HG02759 (cell line): Measurements from ENCODE around the gene KRT84.
"Not testable (repeated sequence)": the region's sequence is repeated elsewhere in the genome, so short reads cannot be mapped to it uniquely, and the experiment has no call there.

Experiments used
- ATAC-seq: cut with Tn5 transposase; IDR thresholded peaks from one replicate; pipeline ENCODE4 v1.9.1; 2021; ENCODE audit warnings: mild to moderate bottlenecking, moderate library complexity; ENCODE audit not compliant: unreplicated experiment

Gene KRT84

GRCh38 chr12:52411815-52412214 lies 26.4 kb upstream of the KRT84 start:
- ATAC-seq: no peak

- ATAC-seq: not testable (repeated sequence)
Observed at GRCh38 chr12:52410589-52411248, 25.3 kb upstream of the KRT84 start.

GRCh38 chr12:52407918-52408317 lies 22.5 kb upstream of the KRT84 start:
- ATAC-seq: no peak

- ATAC-seq: no peak
Observed at GRCh38 chr12:52405922-52406385, 20.5 kb upstream of the KRT84 start, which contains the start of gene KRT82. Gene KRT82 (minus strand): TSS chr12:52406335. CDS start chr12:52406277, 58 bp downstream.

GRCh38 chr12:52404951-52405350 lies 19.5 kb upstream of the KRT84 start:
- ATAC-seq: no peak

GRCh38 chr12:52403561-52403960 lies 18.1 kb upstream of the KRT84 start:
- no peak for ATAC-seq

- ATAC-seq: no peak
Observed at GRCh38 chr12:52402873-52403540, 17.6 kb upstream of the KRT84 start.

- no peak for ATAC-seq
Observed at GRCh38 chr12:52402377-52402776, 16.9 kb upstream of the KRT84 start.

- ATAC-seq: no peak
Observed at GRCh38 chr12:52401926-52402325, 16.5 kb upstream of the KRT84 start.

- no peak for ATAC-seq
Observed at GRCh38 chr12:52401526-52401925, 16.1 kb upstream of the KRT84 start.

- ATAC-seq: no peak
Observed at GRCh38 chr12:52400906-52401305, 15.5 kb upstream of the KRT84 start.

- ATAC-seq: no peak
Observed at GRCh38 chr12:52399756-52400155, 14.3 kb upstream of the KRT84 start.

GRCh38 chr12:52398176-52398575 lies 12.7 kb upstream of the KRT84 start:
- ATAC-seq: no peak

GRCh38 chr12:52396656-52397055 lies 11.2 kb upstream of the KRT84 start:
- no peak for ATAC-seq

GRCh38 chr12:52395761-52396434 lies 10.4 kb upstream of the KRT84 start:
- ATAC-seq: no peak

GRCh38 chr12:52394836-52395405 lies 9.5 kb upstream of the KRT84 start:
- no peak for ATAC-seq

GRCh38 chr12:52392465-52393007 lies 7.1 kb upstream of the KRT84 start:
- ATAC-seq: no peak

- ATAC-seq: no peak
Observed at GRCh38 chr12:52391618-52392002, 6.2 kb upstream of the KRT84 start.

- ATAC-seq: no peak
Observed at GRCh38 chr12:52390739-52391617, 5.5 kb upstream of the KRT84 start.
